ENCODE results near the gene FAM83G.

DNA sequence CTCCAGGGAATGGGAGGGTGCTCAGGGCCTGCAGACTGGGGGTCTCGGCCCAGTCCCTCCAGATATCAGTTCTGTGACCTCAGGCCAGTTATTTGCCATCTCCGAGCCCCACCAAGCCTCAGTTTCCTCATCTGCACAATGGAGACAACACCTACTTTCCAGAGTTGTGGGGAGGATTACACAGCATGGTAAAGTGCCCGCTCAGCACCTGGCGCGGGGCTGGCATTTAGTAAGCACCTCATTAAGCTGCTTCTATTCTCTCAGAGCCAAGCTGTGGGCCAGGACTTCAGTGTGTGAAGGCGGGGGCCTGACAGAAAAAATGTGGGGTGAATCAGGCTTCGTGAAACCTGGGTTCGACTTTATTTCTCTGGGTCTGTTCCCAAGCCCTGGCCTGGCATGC is 5.2 kb downstream of the FAM83G start:
- no peak for TF ChIP-seq CTCF (conservative IDR thresholded peaks at IDR 0.05; ENCODE audit: low read length)
- TF ChIP-seq EZH2phosphoT487 (IDR thresholded peaks at IDR 0.05; ENCODE audit: borderline replicate concordance), result no peak

Data from Loucy (cell line).